Measurements from ENCODE around the gene ADGRD1.
"Not testable (repeated sequence)": the region's sequence is repeated elsewhere in the genome, so short reads cannot be mapped to it uniquely, and the experiment has no call there.

Gene ADGRD1

DNA sequence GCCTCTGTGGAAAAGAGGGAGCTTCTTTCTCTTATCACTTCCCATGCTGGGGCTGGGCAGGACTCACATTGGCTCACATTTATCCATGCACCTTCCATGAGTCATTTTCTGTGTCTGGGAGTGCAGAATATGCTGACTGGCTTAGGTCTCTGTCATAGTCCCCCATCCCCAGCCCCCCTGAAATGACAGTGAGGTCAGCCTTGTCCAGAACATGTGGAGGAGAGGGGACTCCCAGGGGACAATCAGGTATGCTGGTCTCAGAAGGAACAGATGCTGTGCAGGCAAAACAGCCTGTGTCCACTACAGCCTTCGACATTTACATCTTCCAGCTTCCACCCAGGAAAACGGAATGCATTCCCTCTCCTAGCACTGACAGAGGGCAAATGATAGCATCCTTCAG, 35.0 kb downstream of the ADGRD1 start:
- DNase-seq, result no peak

DNA sequence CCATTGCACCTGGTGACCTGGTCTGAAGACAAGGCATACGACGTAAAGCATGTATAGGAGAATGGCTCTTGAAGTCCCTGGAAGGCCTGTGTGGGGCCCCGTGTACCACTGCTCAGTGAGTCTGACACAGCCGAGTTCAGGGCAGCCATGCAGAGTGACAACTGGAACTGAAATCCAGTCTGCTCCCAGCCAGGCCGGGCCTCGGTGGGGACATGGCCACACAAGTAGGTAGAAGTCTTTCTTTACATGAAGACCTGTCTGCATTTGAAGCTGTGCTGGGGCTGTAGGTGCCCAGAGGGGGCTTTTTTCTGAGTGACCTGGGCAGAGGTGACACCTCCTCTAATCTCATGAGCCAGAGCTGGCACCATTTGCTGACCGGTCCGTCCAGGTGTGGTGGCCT, 35.7 kb downstream of the ADGRD1 start:
- no peak for DNase-seq

DNA sequence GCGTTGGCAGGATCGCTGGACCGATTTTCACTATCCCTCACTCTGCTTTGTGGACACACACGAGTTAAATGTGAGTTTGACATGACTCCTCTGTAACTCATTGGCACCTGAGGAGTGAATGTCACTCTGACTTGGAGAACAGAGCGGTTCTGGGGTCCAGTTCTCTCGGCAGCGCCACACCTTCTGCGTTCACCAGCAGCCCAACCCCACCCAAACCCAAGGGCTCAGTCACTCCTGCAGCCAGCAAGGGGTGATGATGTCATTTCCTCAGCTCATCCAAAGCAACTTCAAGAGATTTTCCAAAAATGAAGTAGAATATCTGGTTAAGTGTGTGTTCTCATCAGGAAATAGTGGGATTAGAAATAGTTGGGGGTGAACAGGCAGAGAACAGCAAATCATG, 36.3 kb downstream of the ADGRD1 start:
- no peak for DNase-seq

DNA sequence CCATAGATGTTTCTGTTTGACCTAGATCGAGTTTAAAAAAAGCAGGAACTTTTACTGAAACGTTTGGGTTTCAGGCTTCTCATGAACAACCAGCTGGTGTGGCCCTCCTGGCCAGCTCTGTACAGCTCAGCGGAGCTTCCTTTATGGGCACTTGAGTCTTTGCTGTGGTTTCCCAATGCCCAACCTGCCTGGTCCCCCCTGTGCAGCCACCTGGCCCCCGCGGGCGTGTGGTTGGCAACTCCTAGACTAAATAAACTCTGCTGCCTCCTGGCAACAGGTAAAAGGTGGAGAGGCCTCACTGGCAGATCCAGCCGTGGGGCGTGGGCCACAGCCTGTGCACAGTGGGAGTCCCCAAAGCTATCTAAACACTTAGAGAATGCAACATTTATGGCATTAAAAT, 38.7 kb downstream of the ADGRD1 start:
- DNase-seq, result no peak

DNA sequence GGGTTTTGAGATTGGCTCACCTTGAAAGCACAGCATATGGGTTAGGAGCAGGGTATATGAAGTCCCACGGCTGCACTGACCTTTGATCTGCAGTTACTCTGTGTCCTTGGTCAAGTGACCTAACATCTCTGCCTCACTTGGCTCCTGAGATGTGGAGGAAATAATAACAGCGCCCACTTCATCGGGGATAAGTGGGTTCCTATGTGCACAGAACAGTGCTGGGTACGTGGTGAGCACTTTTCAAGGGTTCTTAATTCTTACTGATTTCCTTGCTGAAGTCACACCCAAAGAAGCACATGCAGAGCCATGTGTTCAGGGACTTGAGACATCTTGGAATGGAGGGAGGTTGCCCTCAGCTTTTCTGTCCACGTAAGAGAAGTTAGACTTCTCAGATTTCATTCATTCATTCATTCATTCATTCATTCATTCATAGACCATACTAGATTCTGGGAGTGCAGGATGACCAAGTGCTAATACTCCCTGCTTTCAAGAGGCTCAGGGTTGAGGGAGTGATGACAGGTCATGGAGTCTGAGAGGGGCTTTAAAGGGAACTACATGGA, 39.4 kb downstream of the ADGRD1 start:
- DNase-seq, result no peak

DNA sequence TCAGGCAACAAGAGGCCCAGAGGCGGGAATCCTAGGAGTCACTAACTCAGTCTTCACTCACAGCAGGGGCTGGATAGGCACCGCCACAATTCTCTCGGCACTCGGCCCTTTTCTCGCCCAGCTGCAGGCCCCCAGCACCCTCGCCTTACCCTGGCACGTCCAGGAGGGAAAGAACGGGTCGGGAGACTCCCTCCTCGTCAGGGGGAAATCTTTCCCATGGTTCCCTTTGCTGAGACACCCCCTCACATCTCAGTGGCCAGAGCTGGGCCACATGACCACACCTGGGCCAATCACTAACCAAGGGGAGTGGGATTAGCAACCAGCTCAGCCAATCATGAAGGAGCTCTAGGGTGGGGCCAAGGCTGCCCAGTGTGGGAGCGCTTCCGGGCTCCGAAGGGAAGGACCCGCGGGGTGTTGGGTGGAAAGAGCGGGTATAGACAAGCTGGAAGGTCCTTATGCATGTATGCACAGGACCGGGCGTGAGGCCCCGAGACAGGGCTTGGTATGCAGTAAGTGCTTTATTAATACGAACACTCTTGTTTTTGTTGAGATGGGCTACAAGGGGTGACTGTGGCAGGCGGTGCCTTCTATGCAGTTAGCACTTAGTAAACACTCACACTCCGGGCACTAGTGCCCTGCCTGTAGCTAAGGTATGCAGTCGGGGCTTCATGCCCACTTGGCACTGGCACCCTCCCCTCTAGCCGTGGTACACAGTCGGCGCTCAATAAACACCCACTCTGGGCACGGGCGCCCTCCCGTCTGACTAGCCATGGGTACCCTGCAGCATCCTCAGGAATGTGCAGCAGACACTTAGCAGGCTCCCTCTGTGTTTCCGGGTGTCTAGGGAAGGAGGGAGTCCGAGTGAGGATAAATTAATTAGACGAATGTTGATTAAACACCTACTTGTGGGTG, 40.3 kb downstream of the ADGRD1 start:
- DNase-seq, result no peak

DNA sequence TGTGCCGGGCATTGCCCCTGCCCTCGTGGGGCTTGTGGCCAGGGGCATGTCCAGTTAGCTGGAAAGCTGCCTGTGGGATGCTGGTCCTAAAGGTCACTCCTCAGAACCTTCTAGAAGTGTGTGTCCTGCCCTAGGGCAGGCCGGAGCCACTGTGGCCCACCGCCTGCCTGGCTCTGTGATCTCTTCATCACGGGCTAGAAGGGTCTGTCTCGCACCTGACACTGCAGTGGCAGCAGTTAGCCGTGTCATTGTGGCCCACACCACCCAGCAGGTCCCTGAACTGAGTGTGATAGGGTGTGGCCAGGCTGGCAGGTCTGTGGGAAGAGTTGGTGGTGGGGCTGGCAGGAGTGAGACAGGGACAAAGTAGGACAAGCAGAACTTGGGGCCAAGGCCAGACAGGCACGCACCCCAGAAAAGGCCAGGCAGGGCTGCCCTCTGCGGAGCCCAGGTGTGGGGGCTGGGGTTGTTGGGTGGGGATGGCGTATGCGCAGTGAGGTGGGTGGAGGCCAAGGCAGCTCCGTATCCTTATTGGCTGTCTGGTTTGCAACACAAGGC, 41.2 kb downstream of the ADGRD1 start:
- no peak for DNase-seq

DNA sequence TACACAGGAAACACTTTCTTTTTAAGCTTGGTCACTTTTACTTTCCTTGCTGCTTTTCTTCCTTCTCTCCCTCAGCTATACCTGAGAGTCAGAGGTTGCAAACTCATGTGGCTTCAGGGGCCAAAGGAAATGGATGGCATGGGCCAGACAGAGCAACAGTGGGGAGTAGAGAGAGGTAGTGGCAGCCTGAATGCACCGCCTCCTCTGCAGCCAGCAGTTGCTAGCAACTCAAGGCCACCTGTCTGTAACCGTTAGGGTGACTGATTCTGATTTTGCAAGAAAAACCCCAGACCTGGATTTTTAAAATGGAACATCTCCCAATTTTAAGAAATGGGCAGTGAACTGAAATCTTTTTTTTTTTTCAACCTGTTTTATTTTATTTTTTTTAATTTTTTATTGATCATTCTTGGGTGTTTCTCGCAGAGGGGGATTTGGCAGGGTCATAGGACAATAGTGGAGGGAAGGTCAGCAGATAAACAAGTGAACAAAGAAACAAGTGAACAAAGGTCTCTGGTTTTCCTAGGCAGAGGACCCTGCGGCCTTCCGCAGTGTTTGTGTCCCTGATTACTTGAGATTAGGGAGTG, 41.8 kb downstream of the ADGRD1 start:
- not testable (repeated sequence) for DNase-seq

DNA sequence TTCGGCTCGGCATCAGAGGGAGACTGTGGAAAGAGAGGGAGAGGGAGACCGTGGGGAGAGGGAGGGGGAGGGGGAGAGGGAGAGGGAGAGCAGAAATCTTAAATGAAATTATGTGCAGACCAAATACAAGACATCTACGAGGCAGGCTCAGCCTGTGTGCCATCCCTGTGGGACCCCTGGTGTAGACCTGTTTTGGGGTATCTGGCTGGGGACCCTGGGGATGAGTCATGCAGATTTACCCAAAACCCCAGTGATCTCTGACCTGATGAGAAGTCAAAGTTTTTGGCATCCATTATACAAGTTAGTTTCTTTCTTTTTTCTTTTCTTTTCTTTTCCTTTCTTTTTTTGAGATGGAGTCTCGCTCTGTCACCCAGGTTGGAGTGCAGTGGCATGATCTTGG, 44.4 kb downstream of the ADGRD1 start:
- no peak for DNase-seq

DNA sequence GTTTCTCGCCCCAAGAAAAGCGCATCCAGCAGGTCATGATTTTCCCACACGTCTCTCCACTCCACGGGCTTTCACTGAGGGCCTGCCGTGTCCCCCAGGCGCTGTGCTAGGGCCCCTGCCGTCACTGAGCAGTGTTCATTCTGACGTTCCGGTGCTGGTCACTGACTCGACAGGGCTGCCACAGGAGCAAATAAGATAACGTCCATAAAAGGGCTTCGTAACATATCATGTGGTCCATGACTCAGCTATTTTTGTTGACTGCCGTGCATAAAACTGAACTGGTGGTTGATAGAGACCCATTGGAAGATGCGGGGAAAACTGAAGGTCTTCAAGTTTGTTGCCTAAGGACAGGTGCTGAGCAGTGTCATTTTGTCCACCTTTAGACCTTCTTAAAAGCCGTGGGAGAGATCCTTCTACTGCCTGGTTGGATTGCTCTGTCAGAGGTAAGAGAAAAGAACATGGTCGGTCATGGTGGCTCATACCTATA, 46.3 kb downstream of the ADGRD1 start:
- DNase-seq, result no peak

DNA sequence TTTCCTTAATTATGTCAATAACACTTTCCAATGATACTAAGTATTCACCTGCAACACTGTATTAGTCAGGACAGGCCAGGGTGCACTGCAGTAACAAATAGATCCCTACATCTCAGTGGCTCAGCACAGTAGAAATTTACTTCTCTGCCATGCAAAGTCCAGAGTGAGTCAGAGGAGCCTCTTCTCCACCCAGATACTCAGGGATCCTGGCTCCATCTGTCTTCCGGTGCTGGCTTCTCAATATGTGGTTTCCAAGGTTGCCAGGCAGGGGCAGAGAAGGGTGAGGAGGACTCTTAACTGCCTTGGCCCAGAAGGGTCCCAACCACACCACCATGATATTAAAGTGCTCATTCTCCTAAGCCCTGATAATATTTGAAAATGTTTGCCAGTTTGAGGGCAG, 47.8 kb downstream of the ADGRD1 start:
- no peak for DNase-seq

DNA sequence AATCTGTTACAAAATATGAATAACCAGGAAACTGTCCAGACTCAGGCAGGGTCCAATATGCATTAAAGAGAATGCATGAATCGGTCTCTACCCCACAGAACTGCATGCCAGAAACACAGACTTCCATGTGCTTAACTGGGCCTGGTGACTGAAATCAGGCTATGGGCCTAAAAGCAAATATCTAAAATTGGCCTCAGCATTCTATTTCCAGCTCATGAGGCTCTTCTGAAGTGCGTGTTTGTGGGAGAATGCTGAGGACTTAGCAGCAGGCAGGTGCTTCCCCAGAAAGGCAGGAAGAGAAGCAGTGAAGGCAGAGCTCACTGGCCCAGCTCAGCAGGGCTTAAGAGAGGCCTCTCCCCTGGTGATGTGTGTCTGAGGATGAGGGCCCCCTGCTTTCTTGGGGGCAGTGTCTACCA, 48.5 kb downstream of the ADGRD1 start:
- DNase-seq, result no peak

DNA sequence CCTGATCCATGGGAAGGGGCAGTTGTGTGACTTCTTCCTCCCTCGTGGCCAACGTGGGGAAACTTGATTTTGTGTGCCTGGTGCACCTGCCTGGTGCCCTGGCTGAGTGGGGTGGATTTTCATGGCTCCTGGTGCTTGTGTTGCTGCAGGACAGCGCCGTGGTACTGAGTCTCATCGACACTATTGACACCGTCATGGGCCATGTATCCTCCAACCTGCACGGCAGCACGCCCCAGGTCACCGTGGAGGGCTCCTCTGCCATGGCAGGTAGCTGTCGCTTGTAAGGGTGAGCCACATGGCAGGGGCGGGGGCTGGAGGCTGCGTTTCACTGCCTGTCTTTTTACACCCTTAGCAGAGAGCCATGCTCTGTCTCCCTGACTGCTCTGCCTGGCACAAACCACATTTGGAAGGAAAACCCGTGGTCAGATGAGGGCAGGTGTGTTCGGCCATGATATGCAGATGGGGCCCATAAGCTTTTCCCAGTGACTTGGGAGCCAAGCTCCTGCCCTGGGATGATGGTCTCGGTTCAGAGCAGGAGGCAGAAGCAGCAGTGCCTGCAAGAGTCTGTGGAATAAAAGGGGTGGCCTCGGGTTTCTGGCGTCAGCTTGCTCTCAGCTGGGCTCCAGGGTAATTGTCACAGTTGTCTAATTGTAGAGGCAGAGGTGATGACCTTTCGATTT, 49.5 kb downstream of the ADGRD1 start:
- DNase-seq, result no peak

DNA sequence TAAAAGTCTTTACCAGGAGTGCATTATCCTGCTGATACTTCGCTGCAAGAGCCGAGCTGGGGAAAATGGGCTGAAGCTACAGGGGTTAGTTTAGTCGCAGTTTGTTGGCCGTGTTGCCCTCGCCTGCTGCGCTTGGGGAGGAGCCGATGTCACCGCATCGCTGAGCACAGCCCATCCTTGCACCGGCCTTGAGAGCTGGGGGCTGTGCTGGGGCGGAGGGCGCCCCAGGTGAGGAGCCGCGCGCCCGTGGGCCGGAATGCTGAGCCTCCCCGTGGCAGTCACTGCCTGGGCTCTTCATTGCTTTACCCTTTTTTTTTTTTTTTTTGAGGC, 50.0 kb downstream of the ADGRD1 start:
- DNase-seq, result no peak

DNA sequence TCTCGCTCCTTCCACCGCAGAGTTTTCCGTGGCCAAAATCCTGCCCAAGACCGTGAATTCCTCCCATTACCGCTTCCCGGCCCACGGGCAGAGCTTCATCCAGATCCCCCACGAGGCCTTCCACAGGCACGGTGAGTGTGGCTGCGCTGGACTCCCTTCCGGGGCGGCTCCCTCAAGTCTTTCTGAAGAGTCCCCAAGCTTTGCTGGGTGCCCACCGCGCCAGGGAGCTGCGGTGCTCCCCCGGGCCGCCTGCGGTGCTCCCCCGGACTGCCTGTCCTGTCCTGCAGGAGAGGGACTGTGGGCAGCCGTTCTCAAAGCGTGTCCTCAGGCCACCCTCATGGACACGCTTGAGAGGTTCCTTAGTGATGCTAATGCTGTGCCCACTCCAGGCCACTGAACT, 50.5 kb downstream of the ADGRD1 start:
- DNase-seq, result no peak

DNA sequence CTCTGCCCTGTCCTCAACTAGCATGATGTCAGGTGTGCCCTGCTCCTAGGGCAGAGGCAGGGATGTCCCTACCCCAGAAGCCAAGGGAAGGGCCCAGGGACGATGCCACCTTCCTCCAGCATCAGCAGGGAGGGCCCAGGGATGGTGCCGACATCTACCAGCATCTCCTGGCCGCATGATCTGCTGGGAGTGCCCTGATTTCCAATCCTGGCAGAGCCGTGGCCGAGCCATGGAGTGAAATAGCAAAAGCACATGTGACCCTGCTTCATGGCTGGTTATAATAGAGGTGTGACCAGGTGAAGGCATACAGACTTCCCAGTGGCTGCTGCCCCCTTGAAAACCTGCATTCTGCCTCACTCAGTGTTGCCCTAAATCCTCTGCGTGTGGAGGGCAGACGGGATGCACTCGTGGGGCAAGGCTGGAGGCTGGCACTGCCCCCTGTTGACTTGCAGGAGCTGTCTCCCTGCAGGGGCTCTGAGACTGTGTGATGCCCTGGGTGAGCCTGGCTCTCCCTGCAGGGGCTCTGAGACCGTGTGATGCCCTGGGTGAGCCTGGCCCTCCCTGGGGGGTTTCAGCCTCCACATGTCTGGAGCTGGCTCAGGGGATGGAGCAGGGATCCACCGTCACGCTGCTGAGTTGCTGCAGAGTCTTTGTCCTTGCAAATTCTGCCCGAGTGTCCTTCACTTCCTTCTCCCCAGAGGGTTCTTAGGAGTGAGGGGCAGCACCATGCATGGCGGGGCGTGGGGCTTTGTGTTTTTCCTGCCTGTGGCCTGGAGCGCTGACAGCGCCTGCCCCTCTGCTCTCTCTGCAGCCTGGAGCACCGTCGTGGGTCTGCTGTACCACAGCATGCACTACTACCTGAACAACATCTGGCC, 51.7 kb downstream of the ADGRD1 start:
- no peak for DNase-seq

DNA sequence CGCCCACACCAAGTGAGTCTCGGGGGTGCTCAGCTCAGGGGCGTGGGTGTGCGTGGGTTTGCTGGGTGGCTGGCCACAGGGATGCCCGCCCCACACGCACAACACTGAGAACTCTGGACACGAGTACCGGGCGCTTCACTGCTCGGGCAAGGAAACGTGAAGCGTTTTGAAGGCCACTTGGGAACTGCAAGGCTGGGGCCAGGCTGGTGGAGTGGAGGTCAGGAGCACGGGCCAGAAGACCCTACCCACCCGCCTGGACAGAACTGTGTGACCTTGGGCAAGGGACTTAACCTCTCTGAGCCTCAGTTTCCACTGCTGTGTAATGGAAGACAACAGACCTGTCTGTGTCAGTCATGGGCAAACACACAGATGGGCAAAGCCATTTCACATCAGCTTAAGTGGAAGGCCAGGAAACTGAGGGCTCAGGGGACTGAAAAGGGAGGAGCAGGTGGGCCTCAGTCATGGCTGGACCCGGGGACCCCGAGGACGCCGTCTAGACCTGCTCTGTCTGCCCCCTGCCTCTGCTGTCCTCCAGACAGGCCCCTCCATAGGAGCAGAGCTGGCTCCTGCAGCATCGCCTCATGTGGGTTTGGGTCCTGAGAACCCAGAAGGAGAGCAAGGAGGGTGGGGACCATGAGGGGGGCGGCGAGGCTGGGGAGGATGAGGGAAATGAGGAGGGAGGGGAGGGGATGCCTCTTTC, 52.5 kb downstream of the ADGRD1 start:
- DNase-seq, result no peak

DNA sequence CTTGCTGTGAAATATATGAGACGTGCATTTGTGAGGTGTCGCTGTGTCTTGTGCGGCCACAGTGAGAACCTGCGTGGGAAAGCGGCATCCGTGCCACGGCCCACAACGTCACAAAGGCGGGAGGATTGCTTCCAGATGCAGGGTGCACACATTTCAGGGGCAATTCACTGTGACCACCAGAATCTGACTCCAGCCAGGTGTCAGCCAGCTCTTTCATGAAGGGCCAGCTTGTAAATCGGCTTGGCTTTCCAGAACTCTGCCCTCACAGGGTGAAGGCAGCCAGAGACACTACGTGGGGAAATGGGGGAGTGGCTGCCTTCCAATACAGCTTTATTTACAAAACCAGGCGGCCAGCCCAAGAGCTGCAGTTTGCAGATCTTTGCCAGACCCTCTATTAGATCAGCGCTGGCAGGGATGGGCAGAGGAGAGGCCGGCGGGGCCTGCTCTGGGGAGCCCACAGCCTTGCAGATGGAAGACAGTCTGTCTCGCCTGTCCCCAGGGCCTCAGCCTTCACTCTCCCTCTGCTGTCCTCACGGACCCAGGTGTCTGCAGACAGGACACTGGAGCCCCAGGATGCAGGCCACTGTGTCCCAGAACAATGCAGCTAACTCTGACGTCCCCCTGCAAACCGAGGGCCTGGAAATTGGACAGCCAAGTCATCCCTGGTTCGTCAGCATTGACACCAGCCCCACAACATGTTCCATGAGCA, 53.5 kb downstream of the ADGRD1 start:
- no peak for DNase-seq

DNA sequence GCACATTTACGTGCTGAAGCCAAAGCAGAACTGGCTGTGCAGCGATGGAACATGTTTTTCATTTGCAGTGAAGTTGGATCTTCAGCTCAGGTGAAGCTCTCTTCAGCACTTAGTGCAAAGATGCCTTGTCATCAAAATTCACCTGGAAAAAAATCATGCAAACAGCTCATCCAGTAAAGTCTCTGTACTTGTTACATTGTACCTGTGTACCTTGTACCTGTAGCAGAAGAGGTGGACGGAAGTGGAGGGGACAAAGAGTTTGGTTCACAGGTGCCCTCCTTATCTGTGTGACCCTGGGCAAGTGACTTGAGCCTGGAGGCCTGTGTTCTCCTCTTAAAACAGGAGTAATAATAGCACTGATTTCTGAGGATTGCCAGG, 54.0 kb downstream of the ADGRD1 start:
- no peak for DNase-seq

DNA sequence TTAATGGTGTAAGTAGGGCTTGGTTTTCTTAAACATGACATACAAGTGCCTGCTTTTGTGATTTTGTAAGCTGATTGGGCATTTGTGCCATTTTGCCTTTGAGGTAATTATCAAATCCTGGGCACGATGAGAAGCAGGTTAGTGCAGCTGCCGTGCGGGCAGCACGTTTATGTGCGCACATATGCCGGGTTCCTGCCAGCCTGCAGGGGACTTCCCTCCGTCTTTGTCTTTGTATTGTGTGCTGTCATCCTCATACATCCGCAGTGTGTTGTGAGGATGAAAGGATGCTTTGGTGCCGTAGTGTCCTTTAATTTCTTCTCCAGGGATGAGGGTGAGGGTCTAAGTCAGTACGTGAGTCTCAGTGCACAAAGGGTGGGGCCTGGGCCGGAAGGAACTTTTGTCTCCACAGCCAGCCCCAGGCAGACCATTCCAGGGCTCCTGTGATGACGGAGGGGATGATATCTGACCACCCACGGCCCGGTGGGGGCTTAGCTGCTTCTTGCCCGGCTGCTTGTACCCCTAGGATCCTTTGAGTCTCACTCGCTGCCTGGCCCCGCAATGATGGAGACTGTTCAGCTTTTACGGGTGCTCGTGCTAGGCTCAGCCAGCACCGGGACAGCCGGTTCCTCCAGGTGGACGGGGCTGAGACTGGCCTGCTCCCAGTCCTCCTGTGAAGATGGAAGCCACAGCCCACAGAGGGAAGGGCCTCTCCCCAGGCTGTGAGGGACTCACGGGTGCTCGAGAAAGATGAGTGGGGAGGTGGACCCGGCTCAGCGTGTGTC, 54.6 kb downstream of the ADGRD1 start:
- no peak for DNase-seq
